AG09309 (cell line): ENCODE data around the gene POU2AF3.
A peak's percentile ranks its signal among the peaks of the same experiment; 100 is the strongest.
"Not testable (repeated sequence)": the region's sequence is repeated elsewhere in the genome, so short reads cannot be mapped to it uniquely, and the experiment has no call there.

Source experiments
- DNase-seq: peaks from one replicate; pipeline ENCODE4 v3.0.0-alpha.2; 2010; ENCODE audit warnings: low read depth
- H3K4me3 ChIP-seq: 2 replicates; pipeline ENCODE4 v1.5.1; 2011; ENCODE audit warnings: mild to moderate bottlenecking, low read depth, low read length, moderate library complexity; ENCODE audit not compliant: control insufficient read depth
- TF ChIP-seq, protein P1 (sequence below): IDR thresholded peaks from 2 replicates; pipeline ENCODE4 v1.5.1; 2011; ENCODE audit warnings: mild to moderate bottlenecking, low read depth, low read length, inconsistent platforms; ENCODE audit not compliant: insufficient read depth, control insufficient read depth; ENCODE audit errors: missing control alignments

POU2AF3 gene

DNA sequence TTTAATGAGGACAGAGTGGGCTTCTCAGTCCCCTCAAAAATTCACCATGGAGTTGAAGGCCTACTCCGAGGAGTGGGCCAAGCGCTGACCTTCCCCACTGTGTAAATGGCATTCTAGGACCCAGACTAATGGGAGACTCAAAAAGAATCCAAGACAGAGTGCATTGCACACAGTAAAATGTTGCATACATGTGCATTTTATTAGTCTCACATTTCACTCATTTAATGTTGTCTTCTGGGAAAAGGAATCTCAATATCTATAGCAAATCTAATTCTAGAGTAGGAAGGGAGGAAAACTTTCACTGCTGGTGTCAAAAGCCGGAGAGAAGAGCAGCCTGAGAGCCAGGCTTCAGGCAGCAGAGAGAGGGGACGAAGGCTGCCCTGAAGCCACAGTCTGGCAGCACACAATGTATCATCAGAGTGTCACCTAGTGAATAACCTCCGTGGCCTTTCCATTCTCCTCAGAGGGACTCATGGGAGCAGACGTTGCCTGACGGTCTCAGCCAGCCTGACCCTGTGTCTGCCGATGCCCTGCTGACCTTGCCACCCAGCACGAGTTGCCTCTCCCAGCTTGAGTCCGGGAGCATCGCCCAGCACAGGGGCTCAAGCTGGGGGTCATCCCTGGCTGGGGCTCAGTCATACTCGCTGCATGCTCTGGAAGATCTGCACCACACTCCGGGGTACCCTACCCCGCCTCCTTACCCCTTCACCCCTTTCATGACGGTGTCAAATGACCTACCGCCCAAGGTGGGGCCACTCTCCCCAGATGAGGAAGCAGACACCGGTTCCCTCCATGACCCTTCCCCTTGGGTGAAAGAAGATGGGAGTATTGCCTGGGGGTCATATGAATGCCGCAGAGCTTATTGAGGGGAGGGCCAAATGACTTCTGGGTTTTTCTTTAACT lies 12.9 kb upstream of the POU2AF3 start:
- no peak for DNase-seq
- TF ChIP-seq, protein P1, sequence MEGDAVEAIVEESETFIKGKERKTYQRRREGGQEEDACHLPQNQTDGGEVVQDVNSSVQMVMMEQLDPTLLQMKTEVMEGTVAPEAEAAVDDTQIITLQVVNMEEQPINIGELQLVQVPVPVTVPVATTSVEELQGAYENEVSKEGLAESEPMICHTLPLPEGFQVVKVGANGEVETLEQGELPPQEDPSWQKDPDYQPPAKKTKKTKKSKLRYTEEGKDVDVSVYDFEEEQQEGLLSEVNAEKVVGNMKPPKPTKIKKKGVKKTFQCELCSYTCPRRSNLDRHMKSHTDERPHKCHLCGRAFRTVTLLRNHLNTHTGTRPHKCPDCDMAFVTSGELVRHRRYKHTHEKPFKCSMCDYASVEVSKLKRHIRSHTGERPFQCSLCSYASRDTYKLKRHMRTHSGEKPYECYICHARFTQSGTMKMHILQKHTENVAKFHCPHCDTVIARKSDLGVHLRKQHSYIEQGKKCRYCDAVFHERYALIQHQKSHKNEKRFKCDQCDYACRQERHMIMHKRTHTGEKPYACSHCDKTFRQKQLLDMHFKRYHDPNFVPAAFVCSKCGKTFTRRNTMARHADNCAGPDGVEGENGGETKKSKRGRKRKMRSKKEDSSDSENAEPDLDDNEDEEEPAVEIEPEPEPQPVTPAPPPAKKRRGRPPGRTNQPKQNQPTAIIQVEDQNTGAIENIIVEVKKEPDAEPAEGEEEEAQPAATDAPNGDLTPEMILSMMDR, result no peak
- no peak overlapping the region for H3K4me3 ChIP-seq

DNA sequence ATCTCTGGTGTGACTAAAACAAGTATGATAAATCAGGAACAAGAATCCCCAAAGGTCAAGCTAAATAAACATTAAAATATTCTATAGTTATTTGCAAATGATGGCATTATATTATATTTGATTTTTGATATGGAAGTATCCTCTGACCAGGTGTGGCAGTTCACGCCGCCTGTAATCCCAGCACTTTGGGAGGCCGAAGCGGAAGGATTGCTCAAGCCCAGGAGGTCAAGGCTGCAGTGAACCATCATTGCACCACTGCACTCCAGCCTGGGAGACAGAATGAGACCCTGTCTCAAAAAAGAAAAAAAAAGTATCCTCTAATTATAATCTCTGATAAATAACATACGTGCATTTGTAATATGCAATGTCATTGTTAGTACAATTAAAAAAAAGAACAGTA lies 6.6 kb upstream of the POU2AF3 start:
- H3K4me3 ChIP-seq, result no peak overlapping the region
- DNase-seq, result no peak
- TF ChIP-seq, protein P1, result no peak

DNA sequence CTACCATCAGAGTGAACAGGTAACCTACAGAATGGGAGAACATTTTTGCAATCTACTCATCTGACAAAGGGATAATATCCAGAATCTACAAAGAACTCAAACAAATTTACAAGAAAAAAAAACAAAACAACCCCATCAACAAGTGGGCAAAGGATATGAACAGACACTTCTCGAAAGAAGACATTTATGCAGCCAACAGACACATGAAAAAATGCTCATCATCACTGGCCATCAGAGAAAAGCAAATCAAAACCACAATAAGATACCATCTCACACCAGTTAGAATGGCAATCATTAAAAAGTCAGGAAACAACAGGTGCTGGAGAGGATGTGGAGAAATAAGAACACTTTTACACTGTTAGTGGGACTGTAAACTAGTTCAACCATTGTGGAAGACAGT lies 5.9 kb upstream of the POU2AF3 start:
- DNase-seq, H3K4me3 ChIP-seq: not testable (repeated sequence)

DNA sequence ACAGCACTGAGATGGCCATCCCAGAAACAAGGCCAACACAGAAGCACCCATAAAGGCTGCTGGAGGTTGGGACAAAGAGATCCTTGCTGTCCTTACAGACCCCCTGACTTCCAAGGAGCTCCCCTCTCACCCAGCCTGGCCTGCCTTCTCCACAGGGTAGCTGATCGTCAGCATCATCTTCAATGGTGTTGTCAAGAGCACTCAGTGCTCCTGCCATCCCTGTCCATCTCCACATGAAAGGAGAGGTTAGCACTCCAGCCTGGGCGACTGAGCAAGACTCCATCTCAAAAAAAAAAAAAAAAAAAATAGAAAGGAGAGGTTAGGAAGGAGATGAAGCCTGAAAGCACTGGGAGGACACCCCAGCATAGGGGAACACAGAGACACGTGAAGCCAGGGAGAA lies 2.1 kb upstream of the POU2AF3 start:
- TF ChIP-seq, protein P1, result no peak
- H3K4me3 ChIP-seq, result no peak overlapping the region
- no peak for DNase-seq

DNA sequence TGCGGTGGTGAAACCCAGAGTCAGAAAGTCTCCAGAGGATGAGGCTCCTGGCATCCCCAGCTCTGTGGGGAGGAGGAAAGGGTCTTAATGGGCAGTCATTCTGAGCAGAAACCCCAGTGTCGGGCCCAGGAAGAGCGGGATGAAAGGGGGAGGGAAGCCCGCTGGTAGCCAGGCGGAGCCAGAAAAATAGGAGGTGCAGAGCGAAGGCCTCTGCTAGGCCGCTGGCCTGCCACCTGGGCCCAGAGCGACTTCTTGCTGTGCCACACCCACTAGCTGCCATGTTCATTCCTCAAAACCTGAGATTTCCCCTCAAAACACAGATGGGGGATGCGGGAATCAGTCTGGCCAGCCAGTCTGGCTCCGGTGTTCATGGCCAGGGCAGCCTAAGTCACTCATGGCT lies 650 bp upstream of the POU2AF3 start:
- TF ChIP-seq, protein P1, result no peak
- H3K4me3 ChIP-seq, result no peak overlapping the region
- no peak for DNase-seq

DNA sequence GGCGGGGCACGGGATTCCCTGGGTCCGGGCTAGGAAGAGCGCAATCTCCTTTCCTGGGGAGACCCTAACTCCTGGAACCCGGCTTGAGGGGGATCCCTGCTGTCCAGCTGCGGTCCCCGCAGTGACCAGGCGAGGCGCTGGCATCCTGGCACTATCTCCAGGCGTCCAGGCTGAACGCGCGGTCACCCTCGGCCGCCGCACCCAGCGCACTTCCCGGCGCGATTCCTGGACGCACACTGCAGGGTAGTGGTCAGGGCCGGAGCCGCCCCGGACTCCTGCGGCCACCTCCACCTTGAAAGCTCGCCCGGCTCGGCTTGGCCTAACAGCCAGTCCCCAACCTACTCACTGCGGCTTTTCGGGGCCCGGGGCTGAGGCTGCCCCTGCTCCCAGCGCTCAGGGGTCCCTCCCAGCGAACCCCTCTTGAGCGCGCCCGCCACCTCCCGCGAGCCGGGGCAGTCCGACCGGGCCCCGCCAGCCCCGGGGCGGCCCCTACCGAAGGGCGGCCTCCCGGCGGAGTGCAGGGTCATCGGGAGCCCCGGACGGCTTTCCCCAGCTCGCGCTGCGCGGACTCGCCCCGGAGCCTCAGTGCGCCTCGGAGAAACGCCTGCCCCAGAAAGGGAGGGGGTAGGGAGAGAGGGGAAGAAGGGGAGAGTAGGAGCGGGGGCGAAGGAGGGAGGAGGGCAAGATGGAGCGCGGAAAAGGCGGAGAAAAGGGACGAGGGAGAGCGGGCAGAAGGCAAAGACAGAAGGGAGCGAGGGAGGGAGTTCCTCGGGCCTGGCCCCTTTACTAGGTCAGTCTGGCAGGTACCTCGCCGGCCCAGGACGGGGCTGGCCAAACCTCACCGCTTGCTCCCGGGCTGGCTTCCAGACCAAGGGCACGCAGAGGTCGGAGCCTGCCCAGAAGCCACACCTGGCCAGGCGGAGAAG lies 1.0 kb downstream of the POU2AF3 start:
- H3K4me3 ChIP-seq, result peak overlapping the region; percentile 52
- DNase-seq, result no peak
- TF ChIP-seq, protein P1, result peak; percentile 60

DNA sequence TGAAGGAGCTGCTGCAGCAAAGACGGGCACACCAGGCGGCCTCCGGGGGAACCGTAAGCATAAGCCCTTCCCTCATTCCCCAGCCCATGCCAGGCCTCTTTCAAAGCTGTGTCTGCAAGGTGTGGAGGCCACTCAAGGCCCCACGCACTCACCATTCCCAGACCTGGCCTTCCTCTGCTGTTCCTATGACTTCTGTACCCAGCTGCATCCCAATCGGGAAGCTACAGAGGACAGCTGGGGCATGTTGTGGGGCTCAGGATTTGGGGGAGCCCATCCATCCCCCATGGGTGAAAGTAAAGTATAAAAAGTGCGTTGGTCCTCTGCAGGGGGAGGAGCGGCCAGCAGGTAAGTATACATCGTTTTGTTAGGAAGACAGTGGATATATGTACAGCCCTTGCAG lies 2.2 kb downstream of the POU2AF3 start:
- TF ChIP-seq, protein P1, result no peak
- H3K4me3 ChIP-seq, result no peak overlapping the region
- no peak for DNase-seq
